ENCODE measurements around the gene PHKB. TPM values are rescaled to one million over a fixed set of nuclear protein-coding genes. Genes with fewer than 3 reads are reported as not detected.

The PHKB gene
- total RNA-seq, 1 experiment from 2014 or later, result 38.8 TPM

GRCh38 chr16:47488051-47488450, 26.9 kb downstream of the PHKB start:
- no peak overlapping the region for H2BK5ac ChIP-seq (ENCODE audit: insufficient read length, low read length)
- no peak overlapping the region for H3K4me3 Mint-ChIP-seq

More at GRCh38 chr16:47488051-47488450, 26.9 kb downstream of the PHKB start:
- Histone ChIP-seq H4K91ac (ENCODE audit: insufficient read length, low read depth, low read length) (no peak overlapping the region), H3K79me1 (ENCODE audit: insufficient read depth, low read depth, low read length, poor library complexity, severe bottlenecking) (peaks cover 2% of the 10 kb centered on the region), H3K27me3 (ENCODE audit: insufficient read depth, low read length) (no peaks in the 10 kb centered on the region), H2BK15ac (ENCODE audit: low read depth, low read length) (no peak overlapping the region), H3K56ac (ENCODE audit: insufficient read length, low read depth, low read length) (no peak overlapping the region), H4K8ac (replicated peaks; ENCODE audit: insufficient read length, low read depth, low read length) (no peak overlapping the region), H4K20me1 (ENCODE audit: control insufficient read depth, insufficient read depth, insufficient read length) (no peaks in the 10 kb centered on the region), H3K14ac (ENCODE audit: insufficient read depth, low read length) (no peak overlapping the region), H3K4ac (ENCODE audit: low read depth, low read length) (no peak overlapping the region), H3T11ph (ENCODE audit: low read length) (no peak overlapping the region), H3K23me2 (ENCODE audit: insufficient read length, low read depth, low read length, poor library complexity, severe bottlenecking) (no peaks in the 10 kb centered on the region), H2AFZ (ENCODE audit: low read length) (no peak overlapping the region), H2BK120ac (ENCODE audit: low read depth, low read length, poor library complexity, severe bottlenecking) (no peak overlapping the region), H4K5ac (ENCODE audit: insufficient read length, low read depth, low read length) (no peak overlapping the region), H2AK5ac (ENCODE audit: insufficient read length, low read length) (no peak overlapping the region), H3K4me1 (ENCODE audit: insufficient read depth, low read length) (peaks cover 9% of the 10 kb centered on the region; the same call in 1 of the 2 replicates), H3K9me3 (ENCODE audit: control insufficient read depth, low read depth, low read length) (peaks cover 8% of the 10 kb centered on the region), H2BK12ac (ENCODE audit: insufficient read length, low read depth, low read length) (no peak overlapping the region), H3K23ac (ENCODE audit: insufficient read length, low read depth, low read length) (no peak overlapping the region), H2BK20ac (ENCODE audit: low read depth, low read length, poor library complexity, severe bottlenecking) (no peak overlapping the region), H3K79me2 (ENCODE audit: insufficient read depth, low read length) (no peaks in the 10 kb centered on the region), H3K9ac (ENCODE audit: extremely low read depth, insufficient read length, low read length) (no peak overlapping the region), H3K4me2 (ENCODE audit: insufficient read depth, insufficient read length, low read length) (no peak overlapping the region), H3K27ac (ENCODE audit: insufficient read length, low read depth, low read length) (no peak overlapping the region), H3K18ac (ENCODE audit: insufficient read length, low read depth, low read length) (no peak overlapping the region)
- WGBS (ENCODE audit: extremely low coverage, insufficient read length, low lambda C conversion rate), result no CpG with 5 or more reads among the region's 3 CpGs
- Mint-ChIP-seq H3K36me3 (ENCODE audit: insufficient read depth in 1 of 3, low read depth in 3 of 3) (peaks cover 22 to 39% (median 28%) of the 10 kb centered on the region in 3 experiments; a peak in 6 of 7 replicates), H3K27me3 (ENCODE audit: low read depth) (no peaks in the 10 kb centered on the region), H3K27ac (no peak overlapping the region), H3K9me3 (peaks cover 11 to 19% of the 10 kb centered on the region in 2 experiments; a peak in 4 of 5 replicates), H3K4me1 (peaks cover 16 to 21% of the 10 kb centered on the region in 2 experiments)
- no peak for DNase-seq
- no peak for TF ChIP-seq CTCF (conservative IDR thresholded peaks at IDR 0.05)
